BJ (cell line): ENCODE data around the gene DDX3X. TPM values are rescaled to one million over a fixed set of nuclear protein-coding genes. Genes with fewer than 3 reads are reported as not detected.

Experiments
- CTCF ChIA-PET: fragments of 350-600 bp; formaldehyde crosslinking; extraction: SDS; loops from one replicate; lab custom pipeline; 2021; ENCODE audit warnings: antibody characterized with exemption, inconsistent platforms; lab: Yijun Ruan, JAX
- POLR2A ChIA-PET: fragments of 300-600 bp; sonication (Branson Sonifier 250); formaldehyde crosslinking; extraction: SDS; loops from one replicate; lab custom pipeline; 2021; ENCODE audit warnings: antibody characterized with exemption; lab: Charles Lee
- DNase-seq: peaks from one replicate; pipeline ENCODE4 v3.0.0-alpha.2; 2011; ENCODE audit warnings: low read depth
- H3K27me3 ChIP-seq: 2 replicates; pipeline ENCODE4 v1.6.0; 2011; ENCODE audit warnings: low read length; ENCODE audit not compliant: control insufficient read depth, insufficient read depth
- H3K36me3 ChIP-seq: 2 replicates; pipeline ENCODE4 v1.5.1; 2011; ENCODE audit warnings: low read length; ENCODE audit not compliant: control insufficient read depth, insufficient read depth
- H3K4me3 ChIP-seq: 2 replicates; pipeline ENCODE4 v1.5.1; 2011; ENCODE audit warnings: low read depth, mild to moderate bottlenecking, control low read depth, low read length
- polyA plus RNA-seq: library from polyadenylated mRNA; depleted of rRNA; stranded (reverse); fragments of >200 nt; gene quantifications from 2 replicates; pipeline ENCODE4 v1.2.3, GENCODE V29; 2011
- TF ChIP-seq, protein P1 (sequence below): IDR thresholded peaks from 2 replicates; pipeline ENCODE4 v1.5.1; 2011; ENCODE audit warnings: low read depth, mild to moderate bottlenecking, control low read depth, inconsistent platforms, low read length, moderate library complexity; ENCODE audit not compliant: insufficient read depth

DDX3X gene
- polyA plus RNA-seq, 1 experiment, result 76.2 TPM

DNA sequence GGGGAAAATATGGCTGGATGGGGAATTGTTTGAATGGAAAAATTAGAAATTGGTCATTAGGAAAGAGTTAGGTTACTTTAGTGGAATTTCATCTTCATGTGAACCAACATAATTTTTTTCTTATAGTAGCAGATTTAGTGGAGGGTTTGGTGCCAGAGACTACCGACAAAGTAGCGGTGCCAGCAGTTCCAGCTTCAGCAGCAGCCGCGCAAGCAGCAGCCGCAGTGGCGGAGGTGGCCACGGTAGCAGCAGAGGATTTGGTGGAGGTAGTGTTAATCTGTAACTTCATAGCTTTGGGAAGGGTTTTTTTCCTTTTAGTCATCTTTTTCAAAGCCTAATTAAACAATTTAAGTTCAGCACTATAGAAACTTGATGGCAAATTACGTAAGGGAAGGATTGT, 13.2 kb downstream of the DDX3X start:
- peaks cover 6% of the 10 kb centered on the region for H3K36me3 ChIP-seq
- no peak for DNase-seq
- H3K4me3 ChIP-seq, result no peak overlapping the region
- ChIA-PET POLR2A (no interaction called here), CTCF (no interaction called here)
- H3K27me3 ChIP-seq, result no peaks in the 10 kb centered on the region
- TF ChIP-seq, protein P1, sequence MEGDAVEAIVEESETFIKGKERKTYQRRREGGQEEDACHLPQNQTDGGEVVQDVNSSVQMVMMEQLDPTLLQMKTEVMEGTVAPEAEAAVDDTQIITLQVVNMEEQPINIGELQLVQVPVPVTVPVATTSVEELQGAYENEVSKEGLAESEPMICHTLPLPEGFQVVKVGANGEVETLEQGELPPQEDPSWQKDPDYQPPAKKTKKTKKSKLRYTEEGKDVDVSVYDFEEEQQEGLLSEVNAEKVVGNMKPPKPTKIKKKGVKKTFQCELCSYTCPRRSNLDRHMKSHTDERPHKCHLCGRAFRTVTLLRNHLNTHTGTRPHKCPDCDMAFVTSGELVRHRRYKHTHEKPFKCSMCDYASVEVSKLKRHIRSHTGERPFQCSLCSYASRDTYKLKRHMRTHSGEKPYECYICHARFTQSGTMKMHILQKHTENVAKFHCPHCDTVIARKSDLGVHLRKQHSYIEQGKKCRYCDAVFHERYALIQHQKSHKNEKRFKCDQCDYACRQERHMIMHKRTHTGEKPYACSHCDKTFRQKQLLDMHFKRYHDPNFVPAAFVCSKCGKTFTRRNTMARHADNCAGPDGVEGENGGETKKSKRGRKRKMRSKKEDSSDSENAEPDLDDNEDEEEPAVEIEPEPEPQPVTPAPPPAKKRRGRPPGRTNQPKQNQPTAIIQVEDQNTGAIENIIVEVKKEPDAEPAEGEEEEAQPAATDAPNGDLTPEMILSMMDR, result no peak

DNA sequence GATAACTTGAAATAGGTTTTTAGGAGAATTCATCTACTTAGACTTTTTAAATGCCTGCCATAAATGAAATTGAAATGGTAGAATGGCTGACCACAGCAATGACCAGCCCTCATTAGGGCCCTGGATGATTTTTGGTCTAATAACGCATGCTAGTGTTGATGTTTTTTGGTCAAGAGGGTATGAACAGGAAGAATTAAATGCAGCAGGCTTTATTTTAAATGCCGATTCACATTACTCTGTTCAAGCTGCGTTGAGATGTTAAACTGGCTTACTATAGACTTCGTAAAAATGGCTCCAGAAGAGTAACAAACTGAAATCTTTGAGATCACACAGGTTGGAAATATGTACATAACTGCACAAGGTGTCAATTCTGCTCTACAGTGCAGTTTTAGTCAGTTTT, 14.6 kb downstream of the DDX3X start:
- Histone ChIP-seq H3K36me3 (peaks cover 6% of the 10 kb centered on the region), H3K4me3 (no peak overlapping the region), H3K27me3 (no peaks in the 10 kb centered on the region)
- ChIA-PET CTCF (no interaction called here), POLR2A (no interaction called here)
- TF ChIP-seq, protein P1, result no peak
- DNase-seq, result no peak

DNA sequence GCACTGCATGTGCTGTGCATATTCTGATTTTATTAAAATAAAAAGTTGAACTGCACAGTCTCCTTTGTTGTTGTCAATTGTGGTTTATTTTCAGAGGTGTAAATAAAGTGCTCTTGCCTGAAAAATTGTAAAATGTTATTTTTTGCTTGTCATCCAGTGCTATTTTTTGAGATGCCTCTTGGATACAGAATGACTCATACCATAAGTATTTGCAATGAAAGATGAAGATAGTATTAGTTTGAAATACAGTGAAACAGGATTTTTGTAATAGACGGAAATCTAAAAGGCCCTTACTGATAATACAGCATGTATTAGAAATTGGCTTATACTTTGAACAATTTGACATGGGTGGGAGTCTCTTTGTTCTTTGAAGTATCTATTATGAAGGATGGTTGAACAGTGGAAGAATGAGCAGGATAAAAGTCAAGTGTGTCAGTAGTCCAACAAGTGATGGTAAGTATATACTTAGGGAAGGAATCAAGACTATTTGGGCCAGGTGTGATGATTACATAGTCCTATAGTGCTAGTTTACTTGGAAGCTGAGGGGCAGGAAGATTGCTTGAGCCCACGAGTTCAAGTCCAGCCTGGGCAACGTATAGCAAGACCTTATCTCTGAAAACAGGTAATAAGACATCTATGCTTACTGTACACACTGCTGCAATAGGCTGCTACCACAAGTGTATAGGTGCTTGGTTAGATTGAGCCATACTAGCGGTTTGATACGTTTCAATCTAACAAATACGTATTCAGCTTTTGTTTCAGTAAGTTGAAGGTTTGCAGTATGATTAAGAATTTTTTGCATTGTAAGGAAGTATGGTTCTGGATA, 16.4 kb downstream of the DDX3X start:
- POLR2A ChIA-PET, result no interaction called here

DNA sequence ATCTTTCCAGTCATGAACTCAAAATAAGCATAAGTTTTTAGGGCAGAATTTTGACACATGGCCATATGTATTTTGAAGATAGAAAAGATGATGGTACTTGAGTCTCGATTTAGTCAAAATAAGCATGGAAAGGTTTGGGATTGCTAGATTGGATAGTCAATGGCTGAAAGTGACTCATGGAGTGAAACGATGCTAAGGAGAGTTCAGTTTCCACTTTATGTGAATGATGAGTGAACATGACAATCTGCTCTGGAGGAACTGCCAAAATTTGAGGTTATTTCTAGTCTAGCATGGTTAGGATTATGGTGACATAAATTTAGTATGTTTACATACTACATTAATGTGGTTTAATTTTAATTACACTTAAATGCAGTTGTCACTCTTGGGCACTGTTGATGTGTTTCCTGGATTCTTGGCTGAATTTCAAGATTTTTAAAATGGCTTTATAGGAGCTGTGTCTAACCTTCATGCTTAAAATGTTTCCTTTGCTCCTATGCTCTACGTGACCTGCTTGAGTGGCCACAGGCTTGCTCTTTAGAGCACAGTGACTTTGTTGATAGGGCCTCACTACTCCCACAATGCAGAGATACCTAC, 17.1 kb downstream of the DDX3X start:
- H3K4me3 ChIP-seq, result no peak overlapping the region
- ChIA-PET CTCF (no interaction called here), POLR2A (interaction anchor here (0.6 kb wide), 1 partner anchor 12 kb away, joined by 3 read pairs; no protein-coding TSS in a partner anchor)
- peaks cover 2% of the 10 kb centered on the region; the same call in 1 of the 2 replicates for H3K36me3 ChIP-seq
- H3K27me3 ChIP-seq, result no peaks in the 10 kb centered on the region
- no peak for DNase-seq
- TF ChIP-seq, protein P1, result no peak

More for the DNA sequence above, 16.4 kb downstream of the DDX3X start:
- TF ChIP-seq, protein P1, result no peak
- H3K27me3 ChIP-seq, result no peaks in the 10 kb centered on the region
- no peak for DNase-seq
- CTCF ChIA-PET, result no interaction called here
- H3K4me3 ChIP-seq, result no peak overlapping the region
- peaks cover 6% of the 10 kb centered on the region for H3K36me3 ChIP-seq

DNA sequence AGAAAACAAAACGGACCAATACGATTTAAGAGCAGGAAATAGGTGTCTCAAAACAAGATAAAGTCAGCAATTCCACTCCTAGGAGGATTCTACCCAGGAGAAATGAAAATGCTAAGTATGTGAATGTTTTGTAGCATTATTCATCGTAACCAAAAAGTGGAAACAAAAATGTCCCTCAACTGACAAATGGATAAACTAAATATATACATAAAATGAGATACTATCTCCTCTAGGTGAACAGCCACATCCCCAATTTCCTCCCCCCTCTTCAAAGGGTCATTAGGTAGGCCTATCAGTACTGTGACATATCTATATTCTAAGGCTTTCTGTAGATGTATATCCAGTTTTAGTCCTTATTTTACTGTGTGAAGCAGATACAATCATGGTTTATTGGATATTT, 18.0 kb downstream of the DDX3X start:
- Histone ChIP-seq H3K36me3 (peaks cover 2% of the 10 kb centered on the region; the same call in 1 of the 2 replicates), H3K27me3 (no peaks in the 10 kb centered on the region), H3K4me3 (no peak overlapping the region)
- TF ChIP-seq, protein P1, result no peak
- ChIA-PET CTCF (no interaction called here), POLR2A (interaction anchor here (0.6 kb wide), 1 partner anchor 13 kb away, joined by 3 read pairs; no protein-coding TSS in a partner anchor)
- DNase-seq, result no peak
